BJ (cell line): ENCODE measurements around the gene ACOX3. TPM values are rescaled to one million over a fixed set of nuclear protein-coding genes. Genes with fewer than 3 reads are reported as not detected.

ENCODE experiments used
- CTCF ChIA-PET: fragments of 350-600 bp; formaldehyde crosslinking; extraction: SDS; loops from one replicate; lab custom pipeline; 2021; ENCODE audit warnings: antibody characterized with exemption, inconsistent platforms; lab: Yijun Ruan, JAX
- POLR2A ChIA-PET: fragments of 300-600 bp; sonication (Branson Sonifier 250); formaldehyde crosslinking; extraction: SDS; loops from one replicate; lab custom pipeline; 2021; ENCODE audit warnings: antibody characterized with exemption; lab: Charles Lee
- DNase-seq: peaks from one replicate; pipeline ENCODE4 v3.0.0-alpha.2; 2011; ENCODE audit warnings: low read depth
- H3K27me3 ChIP-seq: 2 replicates; pipeline ENCODE4 v1.6.0; 2011; ENCODE audit warnings: low read length; ENCODE audit not compliant: control insufficient read depth, insufficient read depth
- H3K36me3 ChIP-seq: 2 replicates; pipeline ENCODE4 v1.5.1; 2011; ENCODE audit warnings: low read length; ENCODE audit not compliant: control insufficient read depth, insufficient read depth
- H3K4me3 ChIP-seq: 2 replicates; pipeline ENCODE4 v1.5.1; 2011; ENCODE audit warnings: low read depth, mild to moderate bottlenecking, control low read depth, low read length
- polyA plus RNA-seq: library from polyadenylated mRNA; depleted of rRNA; stranded (reverse); fragments of >200 nt; gene quantifications from 2 replicates; pipeline ENCODE4 v1.2.3, GENCODE V29; 2011
- TF ChIP-seq, protein P1 (sequence below): IDR thresholded peaks from 2 replicates; pipeline ENCODE4 v1.5.1; 2011; ENCODE audit warnings: low read depth, mild to moderate bottlenecking, control low read depth, inconsistent platforms, low read length, moderate library complexity; ENCODE audit not compliant: insufficient read depth

ACOX3 gene
- polyA plus RNA-seq, 1 experiment, result 10.2 TPM

GRCh38 chr4:8401665-8402064 is 38.9 kb downstream of the ACOX3 start:
- Histone ChIP-seq H3K27me3 (no peaks in the 10 kb centered on the region), H3K36me3 (peaks cover 18% of the 10 kb centered on the region), H3K4me3 (no peak overlapping the region)
- TF ChIP-seq, protein P1, sequence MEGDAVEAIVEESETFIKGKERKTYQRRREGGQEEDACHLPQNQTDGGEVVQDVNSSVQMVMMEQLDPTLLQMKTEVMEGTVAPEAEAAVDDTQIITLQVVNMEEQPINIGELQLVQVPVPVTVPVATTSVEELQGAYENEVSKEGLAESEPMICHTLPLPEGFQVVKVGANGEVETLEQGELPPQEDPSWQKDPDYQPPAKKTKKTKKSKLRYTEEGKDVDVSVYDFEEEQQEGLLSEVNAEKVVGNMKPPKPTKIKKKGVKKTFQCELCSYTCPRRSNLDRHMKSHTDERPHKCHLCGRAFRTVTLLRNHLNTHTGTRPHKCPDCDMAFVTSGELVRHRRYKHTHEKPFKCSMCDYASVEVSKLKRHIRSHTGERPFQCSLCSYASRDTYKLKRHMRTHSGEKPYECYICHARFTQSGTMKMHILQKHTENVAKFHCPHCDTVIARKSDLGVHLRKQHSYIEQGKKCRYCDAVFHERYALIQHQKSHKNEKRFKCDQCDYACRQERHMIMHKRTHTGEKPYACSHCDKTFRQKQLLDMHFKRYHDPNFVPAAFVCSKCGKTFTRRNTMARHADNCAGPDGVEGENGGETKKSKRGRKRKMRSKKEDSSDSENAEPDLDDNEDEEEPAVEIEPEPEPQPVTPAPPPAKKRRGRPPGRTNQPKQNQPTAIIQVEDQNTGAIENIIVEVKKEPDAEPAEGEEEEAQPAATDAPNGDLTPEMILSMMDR, result no peak
- CTCF ChIA-PET, result interaction anchor here (1.0 to 6.3 kb wide), 13 partner anchors 7 to 225 kb away, joined by 3 to 76 read pairs (median 6); no protein-coding TSS in a partner anchor
- DNase-seq, result no peak
- POLR2A ChIA-PET, result no interaction called here

- DNase-seq, result no peak
- TF ChIP-seq, protein P1, result no peak
- ChIA-PET POLR2A (no interaction called here), CTCF (interaction anchor here (0.6 to 6.3 kb wide), 7 partner anchors 10 to 1763 kb away, joined by 3 to 76 read pairs (median 5); no protein-coding TSS in a partner anchor)
- no peaks in the 10 kb centered on the region for H3K27me3 ChIP-seq
- no peak overlapping the region for H3K4me3 ChIP-seq
- H3K36me3 ChIP-seq, result peaks cover 21% of the 10 kb centered on the region
These were observed 39.7 kb downstream of the ACOX3 start for GRCh38 chr4:8400632-8401325.

DNA sequence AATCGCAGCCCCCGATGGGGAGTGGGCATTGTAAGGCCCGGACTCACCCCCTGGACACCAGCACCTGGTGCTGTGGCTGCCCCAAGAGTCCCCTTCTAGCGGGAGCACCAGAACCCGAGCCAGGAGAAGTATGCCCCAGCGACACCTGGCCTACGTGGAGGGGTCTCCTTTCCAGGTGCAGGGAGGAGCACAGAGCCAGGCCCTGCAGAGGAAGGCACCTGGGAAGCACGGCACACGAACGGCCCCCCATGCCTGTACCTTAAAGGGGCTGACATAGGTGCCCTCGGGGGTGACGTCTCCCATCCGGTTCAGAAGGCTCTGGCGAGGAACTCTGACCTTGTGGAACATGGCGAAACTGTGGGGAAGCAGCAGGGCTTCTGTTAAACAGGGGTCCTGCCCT is 41.2 kb downstream of the ACOX3 start:
- H3K4me3 ChIP-seq, result no peak overlapping the region

GRCh38 chr4:8398347-8398746 is 42.2 kb downstream of the ACOX3 start:
- H3K27me3 ChIP-seq, result no peaks in the 10 kb centered on the region
- TF ChIP-seq, protein P1, result no peak
- ChIA-PET CTCF (interaction anchor here (1.0 to 5.1 kb wide), 3 partner anchors 132 to 157 kb away, joined by 3 to 36 read pairs (median 4); no protein-coding TSS in a partner anchor), POLR2A (no interaction called here)
- DNase-seq, result no peak
- H3K36me3 ChIP-seq, result peaks cover 16% of the 10 kb centered on the region
- no peak overlapping the region for H3K4me3 ChIP-seq

More for the DNA sequence above, 41.2 kb downstream of the ACOX3 start:
- ChIA-PET CTCF (interaction anchor here (0.8 to 1.5 kb wide), 2 partner anchors 157 to 175 kb away, joined by 3 to 4 read pairs; no protein-coding TSS in a partner anchor), POLR2A (no interaction called here)
- no peak for DNase-seq
- TF ChIP-seq, protein P1, result no peak
- H3K36me3 ChIP-seq, result peaks cover 16% of the 10 kb centered on the region
- no peaks in the 10 kb centered on the region for H3K27me3 ChIP-seq

DNA sequence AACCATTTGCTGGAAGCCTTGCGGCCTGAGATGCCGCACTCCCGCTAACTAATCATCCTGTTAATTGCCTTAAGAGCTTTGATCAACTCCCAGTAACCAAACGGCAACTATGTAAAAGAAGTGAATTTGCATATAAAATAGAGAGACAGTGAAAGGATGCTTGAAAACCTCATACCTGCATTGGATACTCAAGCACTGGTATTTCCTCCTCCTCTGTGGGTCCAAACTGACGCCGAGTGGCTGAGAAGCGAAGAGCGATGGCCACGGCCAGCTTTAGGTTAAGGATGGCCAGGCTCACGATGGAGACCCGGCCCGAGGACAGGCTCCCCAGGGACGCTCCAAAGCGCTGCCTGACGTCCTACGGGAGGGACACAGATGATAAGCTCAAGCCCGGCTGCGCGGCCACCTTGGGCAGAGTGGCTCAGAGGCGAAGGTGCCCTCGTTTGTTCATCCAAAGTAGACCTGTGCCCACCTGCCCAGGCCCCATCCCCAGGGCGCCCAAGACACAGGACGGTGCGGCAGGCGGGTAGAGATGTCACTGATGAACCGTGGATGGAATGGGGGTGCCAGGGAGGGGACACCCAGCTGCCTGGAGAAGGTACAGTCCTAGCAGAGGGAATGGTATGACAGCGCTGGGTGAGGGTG is 43.6 kb downstream of the ACOX3 start:
- ChIA-PET CTCF (interaction anchor here (0.8 to 5.1 kb wide), 2 partner anchors 12 to 155 kb away, joined by 3 to 36 read pairs; no protein-coding TSS in a partner anchor), POLR2A (interaction anchor here (0.7 kb wide), 1 partner anchor 131 kb away, joined by 30 read pairs; no protein-coding TSS in a partner anchor)
- no peak overlapping the region for H3K4me3 ChIP-seq
- H3K36me3 ChIP-seq, result peaks cover 13% of the 10 kb centered on the region
- no peak for DNase-seq
- H3K27me3 ChIP-seq, result no peaks in the 10 kb centered on the region
- TF ChIP-seq, protein P1, result no peak
